ENCODE results near the gene UTP14A.

Gene UTP14A

GRCh38 chrX:129945131-129945530 lies 39.2 kb downstream of the UTP14A start:
- Histone ChIP-seq H3K4me2 (ENCODE audit: low read length) (no peak overlapping the region), H3K4me3 (ENCODE audit: low read length) (no peak overlapping the region), H3K79me2 (ENCODE audit: low read length) (no peaks in the 10 kb centered on the region), H3K9ac (ENCODE audit: low read length) (no peak overlapping the region), H2AFZ (ENCODE audit: low read depth, low read length) (no peak overlapping the region), H3K4me1 (ENCODE audit: low read length) (no peaks in the 10 kb centered on the region), H3K27me3 (ENCODE audit: low read depth, low read length) (no peaks in the 10 kb centered on the region), H3K27ac (ENCODE audit: low read length) (no peak overlapping the region), H3K9me3 (ENCODE audit: insufficient read depth, low read length) (no peaks in the 10 kb centered on the region), H4K20me1 (ENCODE audit: insufficient read depth, low read length) (no peaks in the 10 kb centered on the region), H3K36me3 (replicated peaks; ENCODE audit: low read depth, low read length) (no peaks in the 10 kb centered on the region)
- no peak for TF ChIP-seq EZH2phosphoT487 (IDR thresholded peaks at IDR 0.05; ENCODE audit: low read depth)
- TF ChIP-seq CTCF (IDR thresholded peaks at IDR 0.05; ENCODE audit: low read depth, low read length) = no peak

GRCh38 chrX:129953334-129953648 lies 47.3 kb downstream of the UTP14A start:
- Histone ChIP-seq H3K9ac (ENCODE audit: low read length) (no peak overlapping the region), H2AFZ (ENCODE audit: low read depth, low read length) (no peak overlapping the region), H3K4me1 (ENCODE audit: low read length) (peaks cover 5% of the 10 kb centered on the region), H3K79me2 (ENCODE audit: low read length) (no peaks in the 10 kb centered on the region), H3K9me3 (ENCODE audit: insufficient read depth, low read length) (no peaks in the 10 kb centered on the region), H3K4me3 (ENCODE audit: low read length) (no peak overlapping the region), H3K4me2 (ENCODE audit: low read length) (0 out of 2 replicates have a peak overlapping the region, but pooled peaks have one; percentile 30), H3K27me3 (ENCODE audit: low read depth, low read length) (no peaks in the 10 kb centered on the region), H3K36me3 (replicated peaks; ENCODE audit: low read depth, low read length) (no peaks in the 10 kb centered on the region), H4K20me1 (ENCODE audit: insufficient read depth, low read length) (no peaks in the 10 kb centered on the region), H3K27ac (ENCODE audit: low read length) (no peak overlapping the region)
- no peak for TF ChIP-seq CTCF (IDR thresholded peaks at IDR 0.05; ENCODE audit: low read depth, low read length)
- TF ChIP-seq EZH2phosphoT487 (IDR thresholded peaks at IDR 0.05; ENCODE audit: low read depth) = no peak

- Histone ChIP-seq H3K27me3 (ENCODE audit: low read depth, low read length) (no peaks in the 10 kb centered on the region), H2AFZ (ENCODE audit: low read depth, low read length) (no peak overlapping the region), H3K9me3 (ENCODE audit: insufficient read depth, low read length) (no peaks in the 10 kb centered on the region), H3K4me1 (ENCODE audit: low read length) (peaks cover 7% of the 10 kb centered on the region), H4K20me1 (ENCODE audit: insufficient read depth, low read length) (no peaks in the 10 kb centered on the region), H3K27ac (ENCODE audit: low read length) (no peak overlapping the region), H3K79me2 (ENCODE audit: low read length) (no peaks in the 10 kb centered on the region), H3K4me3 (ENCODE audit: low read length) (no peak overlapping the region), H3K36me3 (replicated peaks; ENCODE audit: low read depth, low read length) (no peaks in the 10 kb centered on the region), H3K4me2 (ENCODE audit: low read length) (no peak overlapping the region), H3K9ac (ENCODE audit: low read length) (no peak overlapping the region)
- TF ChIP-seq CTCF (IDR thresholded peaks at IDR 0.05; ENCODE audit: low read depth, low read length) (no peak), EZH2phosphoT487 (IDR thresholded peaks at IDR 0.05; ENCODE audit: low read depth) (no peak)
These were observed 47.9 kb downstream of the UTP14A start for GRCh38 chrX:129953881-129954280.

- Histone ChIP-seq H2AFZ (ENCODE audit: low read depth, low read length) (no peak overlapping the region), H3K27ac (ENCODE audit: low read length) (no peak overlapping the region), H3K4me2 (ENCODE audit: low read length) (no peak overlapping the region), H3K79me2 (ENCODE audit: low read length) (no peaks in the 10 kb centered on the region), H4K20me1 (ENCODE audit: insufficient read depth, low read length) (no peaks in the 10 kb centered on the region), H3K9me3 (ENCODE audit: insufficient read depth, low read length) (no peaks in the 10 kb centered on the region), H3K9ac (ENCODE audit: low read length) (no peak overlapping the region), H3K27me3 (ENCODE audit: low read depth, low read length) (no peaks in the 10 kb centered on the region), H3K4me1 (ENCODE audit: low read length) (peaks cover 7% of the 10 kb centered on the region), H3K4me3 (ENCODE audit: low read length) (no peak overlapping the region), H3K36me3 (replicated peaks; ENCODE audit: low read depth, low read length) (no peaks in the 10 kb centered on the region)
- no peak for TF ChIP-seq EZH2phosphoT487 (IDR thresholded peaks at IDR 0.05; ENCODE audit: low read depth)
- TF ChIP-seq CTCF (IDR thresholded peaks at IDR 0.05; ENCODE audit: low read depth, low read length) = no peak
These were observed 48.8 kb downstream of the UTP14A start for GRCh38 chrX:129954804-129955203.
